GM10266 (cell line): ENCODE data around the gene LMTK3.
A peak's percentile ranks its signal among the peaks of the same experiment; 100 is the strongest.

Experiments
- DNase-seq: peaks from one replicate; pipeline ENCODE4 v3.0.0; 2012; ENCODE audit errors: extremely low spot score
- TF ChIP-seq, protein P1 (sequence below): IDR thresholded peaks from 2 replicates; pipeline ENCODE4 v1.5.1; 2012; ENCODE audit warnings: mild to moderate bottlenecking, low read depth; ENCODE audit not compliant: control insufficient read depth, insufficient read depth; ENCODE audit errors: missing control alignments

Gene LMTK3

DNA sequence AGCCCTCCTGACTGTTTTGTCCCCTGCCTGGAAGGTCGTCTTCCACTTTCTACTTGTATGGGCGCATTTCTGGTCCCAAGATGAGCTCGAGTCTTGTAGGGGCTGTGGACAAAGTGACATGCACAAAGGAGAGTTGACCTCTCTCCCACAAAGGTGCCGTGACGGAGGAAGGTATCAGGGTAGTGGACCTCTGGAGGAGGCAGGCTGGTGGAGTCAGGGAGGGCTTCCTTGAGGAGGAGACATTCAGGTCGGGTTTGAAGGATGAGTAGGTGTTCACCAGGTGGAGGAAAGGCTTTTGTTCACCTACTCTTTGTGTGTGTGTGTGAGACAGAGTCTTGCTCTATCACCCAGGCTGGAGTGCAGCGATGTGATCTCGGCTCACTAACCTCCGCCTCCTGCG, 40.8 kb downstream of the LMTK3 start:
- TF ChIP-seq, protein P1, sequence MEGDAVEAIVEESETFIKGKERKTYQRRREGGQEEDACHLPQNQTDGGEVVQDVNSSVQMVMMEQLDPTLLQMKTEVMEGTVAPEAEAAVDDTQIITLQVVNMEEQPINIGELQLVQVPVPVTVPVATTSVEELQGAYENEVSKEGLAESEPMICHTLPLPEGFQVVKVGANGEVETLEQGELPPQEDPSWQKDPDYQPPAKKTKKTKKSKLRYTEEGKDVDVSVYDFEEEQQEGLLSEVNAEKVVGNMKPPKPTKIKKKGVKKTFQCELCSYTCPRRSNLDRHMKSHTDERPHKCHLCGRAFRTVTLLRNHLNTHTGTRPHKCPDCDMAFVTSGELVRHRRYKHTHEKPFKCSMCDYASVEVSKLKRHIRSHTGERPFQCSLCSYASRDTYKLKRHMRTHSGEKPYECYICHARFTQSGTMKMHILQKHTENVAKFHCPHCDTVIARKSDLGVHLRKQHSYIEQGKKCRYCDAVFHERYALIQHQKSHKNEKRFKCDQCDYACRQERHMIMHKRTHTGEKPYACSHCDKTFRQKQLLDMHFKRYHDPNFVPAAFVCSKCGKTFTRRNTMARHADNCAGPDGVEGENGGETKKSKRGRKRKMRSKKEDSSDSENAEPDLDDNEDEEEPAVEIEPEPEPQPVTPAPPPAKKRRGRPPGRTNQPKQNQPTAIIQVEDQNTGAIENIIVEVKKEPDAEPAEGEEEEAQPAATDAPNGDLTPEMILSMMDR, result no peak
- DNase-seq, result no peak

DNA sequence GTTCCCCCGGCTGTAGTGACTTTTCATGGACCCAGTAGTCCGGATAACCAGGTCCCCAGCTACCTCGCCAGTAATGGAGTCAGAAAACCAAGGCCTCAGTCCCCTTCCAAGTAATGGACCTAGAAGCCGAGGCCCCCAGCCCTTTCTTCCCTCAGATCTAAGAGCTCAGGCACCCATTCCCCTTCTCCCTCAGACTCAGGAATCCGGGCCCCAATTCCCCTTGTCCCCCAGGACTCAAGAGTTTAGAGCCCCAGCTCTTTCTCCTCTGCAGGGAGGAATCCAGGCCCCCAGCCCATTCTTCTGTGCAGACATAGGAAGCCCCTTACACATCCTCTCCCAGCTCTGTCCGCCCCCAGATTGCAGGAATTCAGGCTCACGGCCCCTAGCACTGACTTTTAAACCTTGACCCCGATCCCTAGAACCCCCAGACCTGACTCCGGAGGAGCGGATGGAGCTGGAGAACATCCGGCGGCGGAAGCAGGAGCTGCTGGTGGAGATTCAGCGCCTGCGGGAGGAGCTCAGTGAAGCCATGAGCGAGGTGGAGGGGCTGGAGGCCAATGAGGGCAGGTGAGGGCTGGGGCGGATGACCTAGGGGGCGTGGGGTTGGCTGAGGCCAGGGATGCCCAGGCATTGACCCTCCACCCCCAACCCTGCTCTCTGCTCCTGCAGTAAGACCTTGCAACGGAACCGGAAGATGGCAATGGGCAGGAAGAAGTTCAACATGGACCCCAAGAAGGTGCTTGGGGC, 41.5 kb downstream of the LMTK3 start:
- TF ChIP-seq, protein P1, result no peak
- no peak for DNase-seq

DNA sequence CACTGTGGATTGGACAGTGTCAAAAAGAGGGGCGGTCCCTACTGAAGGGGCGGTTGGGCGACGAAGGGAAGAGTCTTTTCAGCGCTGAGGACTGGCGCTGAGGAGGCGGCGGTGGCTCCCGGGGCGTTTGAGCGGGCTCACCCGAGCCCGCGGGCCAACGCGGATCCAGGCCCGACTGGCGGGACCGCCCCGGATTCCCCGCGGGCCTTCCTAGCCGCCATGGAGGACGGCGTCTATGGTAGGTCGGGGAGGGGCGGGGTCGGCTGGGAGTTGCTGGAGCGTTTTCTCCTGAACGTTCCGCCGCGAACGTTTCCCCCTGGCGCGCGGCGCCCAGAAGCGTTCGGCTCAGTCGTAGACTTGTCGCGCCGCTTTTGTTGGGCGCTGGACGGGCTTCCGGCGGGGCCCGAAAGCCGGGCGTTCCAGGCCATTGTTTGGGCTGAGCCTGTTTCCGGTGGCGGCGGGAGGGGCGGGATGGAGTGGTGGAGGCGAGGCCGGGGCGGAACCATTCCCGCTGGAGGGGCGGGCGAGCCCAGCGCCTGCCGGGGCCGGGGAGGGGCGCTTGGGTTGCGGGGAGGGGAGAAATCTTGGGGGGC, 42.2 kb downstream of the LMTK3 start, which contains the start of gene CYTH2:
Gene CYTH2, plus strand, starts transcription at position 81 of the 593 bp plus-strand sequence. Its CDS starts 139 bp downstream, at position 220.
- peak; percentile 80 for DNase-seq
- TF ChIP-seq, protein P1, result no peak

DNA sequence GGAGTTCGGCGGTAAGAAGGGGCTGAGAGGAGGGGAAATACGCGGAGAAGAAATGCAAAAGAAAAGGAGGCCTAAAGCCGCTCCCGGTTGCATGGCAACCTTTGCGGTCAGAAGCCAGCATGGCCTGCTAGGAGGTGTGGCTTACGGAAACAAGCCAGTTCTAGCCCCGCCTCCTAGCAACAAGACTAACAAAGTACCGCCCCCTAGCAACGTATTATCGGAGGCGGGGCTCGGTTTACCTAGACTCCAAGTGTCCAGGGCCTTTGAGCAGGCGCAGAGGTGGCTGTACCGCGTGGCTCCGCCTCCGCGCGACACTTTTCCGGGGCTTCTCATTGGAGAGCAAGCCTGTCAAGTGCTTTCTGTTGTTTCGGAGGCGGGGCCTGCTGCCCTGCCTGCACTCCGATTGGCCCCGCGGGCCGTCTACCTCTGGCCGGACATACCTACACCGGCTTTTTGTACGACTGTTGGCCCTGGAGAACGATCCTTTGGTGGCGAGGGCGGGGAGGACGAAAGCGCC, 42.8 kb downstream of the LMTK3 start:
- DNase-seq, result peak; percentile 99
- TF ChIP-seq, protein P1, result no peak

DNA sequence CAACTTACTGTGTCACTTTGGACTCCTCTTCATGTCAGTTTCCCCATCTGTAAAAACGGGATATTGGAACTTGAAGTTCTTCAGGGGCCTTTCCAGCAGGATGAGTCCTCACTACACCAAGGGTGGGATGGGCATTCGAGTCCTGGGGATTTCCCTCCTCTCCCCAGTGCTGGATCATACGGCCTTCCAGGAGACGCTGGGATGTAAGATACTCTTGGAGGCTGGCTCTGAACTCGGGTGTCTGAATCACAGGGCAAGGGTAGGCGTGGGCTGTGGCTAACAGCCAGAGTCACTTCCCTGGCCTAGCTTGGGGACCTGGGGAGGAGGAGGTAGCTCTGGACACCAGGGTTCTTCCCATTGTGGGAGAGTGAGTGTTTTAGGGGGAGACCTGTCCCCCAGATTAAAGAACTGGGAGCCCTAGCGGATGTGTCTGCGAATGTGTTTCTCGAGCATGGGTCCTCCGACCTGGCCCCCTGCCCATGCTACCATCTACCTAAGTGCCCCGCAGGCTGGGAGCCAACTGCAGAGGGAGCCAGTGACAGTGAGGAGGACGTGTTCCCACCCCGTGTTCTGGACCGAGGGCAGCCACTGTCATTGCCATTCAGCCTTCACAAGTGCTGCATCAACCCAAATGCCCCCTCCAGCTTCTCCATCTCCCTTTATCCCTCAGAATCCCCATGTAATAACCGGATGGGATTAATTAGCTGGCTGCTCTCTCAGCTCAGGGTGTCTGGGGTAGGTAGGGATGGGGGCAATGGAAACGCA, 44.9 kb downstream of the LMTK3 start:
- no peak for DNase-seq

DNA sequence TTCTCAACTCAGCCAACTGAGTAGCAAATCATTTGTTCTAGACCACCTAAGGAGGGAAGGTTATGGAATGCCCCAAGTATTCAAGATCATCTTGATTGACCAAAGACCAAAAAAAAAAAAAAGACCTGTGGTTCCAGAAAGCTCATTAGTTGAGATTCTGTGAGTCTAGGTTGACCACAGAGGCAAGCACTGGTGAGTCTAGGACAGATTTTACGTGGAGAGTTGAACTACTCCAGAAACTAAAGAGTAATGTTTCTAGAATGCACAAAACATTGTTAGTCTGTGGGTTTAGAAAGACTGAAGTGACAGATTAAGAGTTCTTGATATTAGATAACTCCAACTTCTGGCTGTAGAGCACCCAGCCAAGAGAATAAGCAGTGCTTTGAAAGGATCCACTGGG, 46.4 kb downstream of the LMTK3 start:
- TF ChIP-seq, protein P1, result no peak
- DNase-seq, result no peak

More for the DNA sequence above, 44.9 kb downstream of the LMTK3 start:
- TF ChIP-seq, protein P1, result no peak
